ENCODE measurements around the gene EVI5L. TPM values are rescaled to one million over a fixed set of nuclear protein-coding genes. Genes with fewer than 3 reads are reported as not detected.

Gene EVI5L
- total and polyA plus RNA-seq, 2 of the 13 experiments (the other 11 are each of a cell fraction or from before 2014, with no cell fraction given) = 1.7 to 2.4 TPM

- TF ChIP-seq BATF2 (CRISPR knock-in tag; IDR thresholded peaks at IDR 0.05) (no peak), ZHX2 (IDR thresholded peaks at IDR 0.05; ENCODE audit: low read depth) (no peak), ZHX2 (CRISPR knock-in tag; IDR thresholded peaks at IDR 0.05; ENCODE audit: borderline replicate concordance) (no peak), ZNF850 (CRISPR knock-in tag; conservative IDR thresholded peaks at IDR 0.05) (no peak), ZNF749 (CRISPR knock-in tag; IDR thresholded peaks at IDR 0.05; ENCODE audit: borderline replicate concordance) (no peak), MAF1 (CRISPR knock-in tag; IDR thresholded peaks at IDR 0.05; ENCODE audit: borderline replicate concordance) (no peak), TOE1 (CRISPR knock-in tag; IDR thresholded peaks at IDR 0.05) (no peak), SP2 (CRISPR knock-in tag; IDR thresholded peaks at IDR 0.05) (no peak), RORA (CRISPR knock-in tag; IDR thresholded peaks at IDR 0.05) (no peak), THRA (CRISPR knock-in tag; IDR thresholded peaks at IDR 0.05; ENCODE audit: borderline replicate concordance) (no peak), ZNF597 (CRISPR knock-in tag; IDR thresholded peaks at IDR 0.05) (no peak), MIER2 (CRISPR knock-in tag; IDR thresholded peaks at IDR 0.05) (no peak), ZSCAN9 (CRISPR knock-in tag; IDR thresholded peaks at IDR 0.05; ENCODE audit: borderline replicate concordance) (no peak), CENPX (CRISPR knock-in tag; IDR thresholded peaks at IDR 0.05) (no peak), ZNF138 (CRISPR knock-in tag; IDR thresholded peaks at IDR 0.05; ENCODE audit: low read depth) (0 out of 2 replicates have a peak, but pooled peaks have one; percentile 10), ZFP1 (CRISPR knock-in tag; IDR thresholded peaks at IDR 0.05) (no peak), SALL1 (CRISPR knock-in tag; IDR thresholded peaks at IDR 0.05) (peak; percentile 38), ESRRA (CRISPR knock-in tag; IDR thresholded peaks at IDR 0.05; ENCODE audit: low read depth) (no peak), ZNF460 (CRISPR knock-in tag; IDR thresholded peaks at IDR 0.05; ENCODE audit: borderline replicate concordance) (no peak), FOXA3 (CRISPR knock-in tag; IDR thresholded peaks at IDR 0.05) (no peak)
Measured at GRCh38 chr19:7887408-7888144, 57.6 kb downstream of the EVI5L start (continued).
